ENCODE results near the gene GASK1A.
"Not testable (repeated sequence)": the region's sequence is repeated elsewhere in the genome, so short reads cannot be mapped to it uniquely, and the experiment has no call there.

GASK1A gene

GRCh38 chr3:43062040-43062563 lies 83.0 kb downstream of the GASK1A start:
- no peak overlapping the region for H3K4me3 ChIP-seq (replicated peaks in 1 of 2; ENCODE audit: low read depth in 2 of 2, low read length in 2 of 2)
- no peak for TF ChIP-seq CTCF (IDR thresholded peaks at IDR 0.05; ENCODE audit: low read depth, low read length)
- no peak for DNase-seq (ENCODE audit: low read depth in 2 of 2)

- no peak overlapping the region for H3K4me3 ChIP-seq (replicated peaks in 1 of 2; ENCODE audit: low read depth in 2 of 2, low read length in 2 of 2)
- DNase-seq (ENCODE audit: low read depth in 2 of 2): peak; percentile 28 to 63
- TF ChIP-seq CTCF (IDR thresholded peaks at IDR 0.05; ENCODE audit: low read depth, low read length): no peak
These were observed 83.5 kb downstream of the GASK1A start for GRCh38 chr3:43062564-43063040.

- DNase-seq (ENCODE audit: low read depth in 2 of 2): no peak
These were observed 84.0 kb downstream of the GASK1A start for GRCh38 chr3:43063114-43063513.

GRCh38 chr3:43070670-43071069 lies 91.6 kb downstream of the GASK1A start:
- H3K4me3 ChIP-seq (replicated peaks in 1 of 2; ENCODE audit: low read depth in 2 of 2, low read length in 2 of 2); DNase-seq (ENCODE audit: low read depth in 2 of 2): not testable (repeated sequence)

More at GRCh38 chr3:43063114-43063513, 84.0 kb downstream of the GASK1A start:
- no peak overlapping the region for H3K4me3 ChIP-seq (replicated peaks in 1 of 2; ENCODE audit: low read depth in 2 of 2, low read length in 2 of 2)
- TF ChIP-seq CTCF (IDR thresholded peaks at IDR 0.05; ENCODE audit: low read depth, low read length): no peak

- peak in 1 of 2 donors; percentile 4 for DNase-seq (ENCODE audit: low read depth in 2 of 2)
- peak; percentile 60 for TF ChIP-seq CTCF (IDR thresholded peaks at IDR 0.05; ENCODE audit: low read depth, low read length)
These were observed 92.3 kb downstream of the GASK1A start for GRCh38 chr3:43071313-43071893.

GRCh38 chr3:43072361-43072760 lies 93.2 kb downstream of the GASK1A start:
- TF ChIP-seq CTCF (IDR thresholded peaks at IDR 0.05; ENCODE audit: low read depth, low read length): no peak
- H3K4me3 ChIP-seq (replicated peaks in 1 of 2; ENCODE audit: low read depth in 2 of 2, low read length in 2 of 2): no peak overlapping the region

More at GRCh38 chr3:43071313-43071893, 92.3 kb downstream of the GASK1A start:
- H3K4me3 ChIP-seq (replicated peaks in 1 of 2; ENCODE audit: low read depth in 2 of 2, low read length in 2 of 2): no peak overlapping the region

GRCh38 chr3:43073116-43073835 lies 94.2 kb downstream of the GASK1A start:
- no peak for DNase-seq (ENCODE audit: low read depth in 2 of 2)
- TF ChIP-seq CTCF (IDR thresholded peaks at IDR 0.05; ENCODE audit: low read depth, low read length): no peak
- H3K4me3 ChIP-seq (replicated peaks in 1 of 2; ENCODE audit: low read depth in 2 of 2, low read length in 2 of 2): no peak overlapping the region

More at GRCh38 chr3:43072361-43072760, 93.2 kb downstream of the GASK1A start:
- DNase-seq (ENCODE audit: low read depth in 2 of 2): no peak
